Measurements from ENCODE around the gene MPL.

DNA sequence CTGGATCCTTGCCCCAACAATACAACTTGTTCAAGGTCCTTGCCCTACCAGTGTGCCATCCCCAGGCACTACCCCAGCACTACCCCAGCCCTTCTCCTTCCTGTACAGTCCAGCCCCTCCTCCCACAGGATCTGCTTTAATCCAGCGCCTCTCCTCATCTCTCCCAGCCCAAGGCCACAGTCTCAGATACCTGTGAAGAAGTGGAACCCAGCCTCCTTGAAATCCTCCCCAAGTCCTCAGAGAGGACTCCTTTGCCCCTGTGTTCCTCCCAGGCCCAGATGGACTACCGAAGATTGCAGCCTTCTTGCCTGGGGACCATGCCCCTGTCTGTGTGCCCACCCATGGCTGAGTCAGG lies 14.7 kb downstream of the MPL start:
- TF ChIP-seq, protein P1, sequence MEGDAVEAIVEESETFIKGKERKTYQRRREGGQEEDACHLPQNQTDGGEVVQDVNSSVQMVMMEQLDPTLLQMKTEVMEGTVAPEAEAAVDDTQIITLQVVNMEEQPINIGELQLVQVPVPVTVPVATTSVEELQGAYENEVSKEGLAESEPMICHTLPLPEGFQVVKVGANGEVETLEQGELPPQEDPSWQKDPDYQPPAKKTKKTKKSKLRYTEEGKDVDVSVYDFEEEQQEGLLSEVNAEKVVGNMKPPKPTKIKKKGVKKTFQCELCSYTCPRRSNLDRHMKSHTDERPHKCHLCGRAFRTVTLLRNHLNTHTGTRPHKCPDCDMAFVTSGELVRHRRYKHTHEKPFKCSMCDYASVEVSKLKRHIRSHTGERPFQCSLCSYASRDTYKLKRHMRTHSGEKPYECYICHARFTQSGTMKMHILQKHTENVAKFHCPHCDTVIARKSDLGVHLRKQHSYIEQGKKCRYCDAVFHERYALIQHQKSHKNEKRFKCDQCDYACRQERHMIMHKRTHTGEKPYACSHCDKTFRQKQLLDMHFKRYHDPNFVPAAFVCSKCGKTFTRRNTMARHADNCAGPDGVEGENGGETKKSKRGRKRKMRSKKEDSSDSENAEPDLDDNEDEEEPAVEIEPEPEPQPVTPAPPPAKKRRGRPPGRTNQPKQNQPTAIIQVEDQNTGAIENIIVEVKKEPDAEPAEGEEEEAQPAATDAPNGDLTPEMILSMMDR (IDR thresholded peaks at IDR 0.05; ENCODE audit: insufficient read depth, low read depth, low read length): no peak
- TF ChIP-seq EZH2 (IDR thresholded peaks at IDR 0.05; ENCODE audit: insufficient read depth, low read length): no peak

All from astrocyte (in vitro differentiated cells and primary cell).